HUDEP-2 (cell line): Measurements from ENCODE around the gene STK32B.
A peak's percentile ranks its signal among the peaks of the same experiment; 100 is the strongest.
"Not testable (repeated sequence)": the region's sequence is repeated elsewhere in the genome, so short reads cannot be mapped to it uniquely, and the experiment has no call there.

Source experiments
- DNase-seq, 76 experiments: peaks; one replicate each; lab custom pipeline; 2025; ENCODE audit not compliant: unreplicated experiment in 76 of 76; lab: John Stamatoyannopoulos, UW

The STK32B gene

DNA sequence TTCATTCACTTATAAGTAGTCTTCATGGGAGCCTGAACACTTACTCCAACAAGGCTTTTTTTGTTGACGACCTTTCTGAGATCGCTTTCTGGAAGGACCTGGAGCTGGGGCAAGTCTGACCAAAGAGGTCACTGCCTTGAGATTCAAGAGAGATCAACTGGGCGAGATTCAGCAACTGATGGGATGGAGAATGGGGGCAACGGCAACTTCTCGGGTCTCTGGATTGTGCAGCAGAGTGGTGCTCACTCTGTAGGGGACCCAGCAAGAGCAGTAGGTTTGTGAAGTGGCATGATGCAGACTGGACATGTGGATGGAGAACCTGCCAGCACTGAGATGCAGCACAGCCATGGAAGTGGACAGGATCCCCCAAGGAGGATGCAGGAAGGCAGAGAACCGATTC is 369.0 kb downstream of the STK32B start:
- DNase-seq: no peak

- no peak for DNase-seq
These were observed 370.1 kb downstream of the STK32B start for GRCh38 chr4:5421416-5421815.

GRCh38 chr4:5422195-5422594 is 370.9 kb downstream of the STK32B start:
- no peak for DNase-seq

- no peak for DNase-seq
These were observed 372.4 kb downstream of the STK32B start for GRCh38 chr4:5423670-5424069.

DNA sequence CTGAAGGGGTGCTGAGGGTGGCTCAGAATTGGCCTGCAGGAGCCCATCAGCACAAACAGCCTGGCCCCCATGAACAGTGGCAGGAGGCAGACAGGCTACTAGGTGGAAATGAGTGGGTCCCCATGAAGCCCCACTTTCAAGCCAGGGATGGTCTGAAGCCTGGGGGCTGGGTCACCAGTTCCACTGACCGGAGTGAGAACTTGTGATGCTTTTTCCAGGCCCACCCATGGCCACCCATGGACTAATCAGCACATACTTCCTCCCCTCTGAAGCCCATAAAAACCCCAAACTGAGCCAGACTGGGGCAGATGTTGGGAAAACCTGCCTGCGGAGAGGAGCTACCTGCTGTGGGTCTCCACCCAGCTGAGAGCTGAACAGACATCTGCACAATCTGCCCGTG is 372.9 kb downstream of the STK32B start:
- DNase-seq: no peak

GRCh38 chr4:5424901-5425300 is 373.6 kb downstream of the STK32B start:
- no peak for DNase-seq

DNA sequence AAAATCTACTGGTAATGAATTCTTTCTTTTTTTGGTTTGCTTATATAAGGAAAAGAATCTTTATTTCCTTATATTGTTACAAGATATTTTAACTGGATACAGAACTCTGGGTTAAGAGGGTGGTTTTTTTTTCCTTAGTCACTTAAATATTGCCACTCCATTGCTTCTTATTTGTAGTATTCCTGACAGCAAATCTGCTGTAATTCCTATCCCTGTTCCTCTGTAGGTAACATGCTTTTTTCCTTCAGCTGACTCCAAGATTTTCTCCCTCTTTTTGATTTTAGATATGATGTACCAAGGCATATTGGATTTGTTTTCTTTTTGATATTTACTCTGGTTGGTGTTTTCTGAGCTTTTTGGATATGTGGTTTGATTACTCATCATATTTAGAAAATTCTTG is 378.5 kb downstream of the STK32B start:
- no peak for DNase-seq

DNA sequence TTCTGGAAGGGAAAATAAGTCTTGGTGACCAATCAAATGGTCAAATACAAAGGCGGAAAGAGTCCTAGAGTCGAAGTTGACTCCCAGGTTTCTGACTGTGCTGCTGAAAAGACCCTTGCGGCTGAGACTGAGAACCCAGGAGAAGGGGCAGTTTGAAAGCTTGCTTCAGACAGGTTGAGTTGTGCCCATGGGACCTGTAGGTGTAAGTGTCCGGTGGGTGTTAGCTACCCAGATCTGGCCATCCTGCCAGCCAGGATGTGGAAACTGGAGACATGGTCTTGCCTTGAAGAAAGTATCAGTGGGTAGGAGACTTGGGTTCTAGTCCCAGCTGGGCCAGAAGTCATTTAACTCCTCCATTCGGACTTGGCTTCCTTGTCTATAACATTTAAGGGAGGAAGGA is 381.9 kb downstream of the STK32B start:
- DNase-seq: no peak

GRCh38 chr4:5435201-5435600 is 383.9 kb downstream of the STK32B start:
- no peak for DNase-seq

GRCh38 chr4:5435823-5436222 is 384.5 kb downstream of the STK32B start:
- no peak for DNase-seq

- DNase-seq: not testable (repeated sequence)
These were observed 392.9 kb downstream of the STK32B start for GRCh38 chr4:5443976-5444802.

DNA sequence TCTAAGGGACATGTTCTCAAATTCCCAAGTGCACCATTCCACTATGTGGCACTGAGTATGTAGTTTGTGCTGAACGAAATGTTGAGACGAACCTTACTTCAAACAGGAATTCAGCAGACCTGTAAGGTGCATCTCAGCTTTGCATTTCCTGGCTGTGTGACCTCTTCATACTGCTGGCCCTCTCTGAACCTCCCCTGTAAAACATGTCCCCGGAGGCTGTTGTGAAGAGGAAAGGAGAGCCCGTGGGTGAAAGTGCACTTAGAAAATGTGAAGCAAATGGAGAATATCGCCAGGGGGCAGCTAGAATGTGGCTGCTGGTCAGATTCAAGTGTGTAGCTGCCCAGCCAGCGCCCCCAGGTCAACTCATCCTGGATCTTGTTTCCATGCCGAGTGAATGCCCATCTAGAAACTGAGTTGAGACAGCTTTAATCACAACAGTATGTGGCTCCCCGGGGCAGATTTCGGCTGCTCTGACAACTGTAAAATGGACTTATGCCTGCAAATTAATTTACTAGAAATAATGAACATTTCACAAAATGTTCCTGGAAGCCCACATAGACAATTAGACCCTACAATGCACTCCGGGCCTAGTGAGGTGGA is 393.7 kb downstream of the STK32B start:
- no peak for DNase-seq

- no peak for DNase-seq
These were observed 395.4 kb downstream of the STK32B start for GRCh38 chr4:5446595-5447226.

DNA sequence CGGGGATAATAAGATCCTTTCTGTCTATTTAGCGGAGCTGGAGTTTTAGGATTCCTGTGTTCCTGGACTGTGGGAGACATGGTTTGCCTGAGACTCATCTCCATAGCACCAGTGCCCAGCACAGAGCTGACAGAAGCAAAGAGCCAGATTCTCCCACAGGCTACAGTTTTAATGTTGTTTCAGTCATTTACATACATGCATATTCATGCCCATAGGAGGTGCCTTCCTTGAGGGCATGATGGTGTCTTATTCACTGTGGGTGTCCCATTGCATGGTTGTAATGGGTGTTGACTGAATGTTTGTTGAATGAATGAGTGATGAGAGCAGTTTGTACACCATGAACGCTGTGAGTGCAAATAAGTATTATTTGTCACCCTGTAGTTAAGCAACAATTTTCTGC is 396.5 kb downstream of the STK32B start:
- DNase-seq: no peak

DNA sequence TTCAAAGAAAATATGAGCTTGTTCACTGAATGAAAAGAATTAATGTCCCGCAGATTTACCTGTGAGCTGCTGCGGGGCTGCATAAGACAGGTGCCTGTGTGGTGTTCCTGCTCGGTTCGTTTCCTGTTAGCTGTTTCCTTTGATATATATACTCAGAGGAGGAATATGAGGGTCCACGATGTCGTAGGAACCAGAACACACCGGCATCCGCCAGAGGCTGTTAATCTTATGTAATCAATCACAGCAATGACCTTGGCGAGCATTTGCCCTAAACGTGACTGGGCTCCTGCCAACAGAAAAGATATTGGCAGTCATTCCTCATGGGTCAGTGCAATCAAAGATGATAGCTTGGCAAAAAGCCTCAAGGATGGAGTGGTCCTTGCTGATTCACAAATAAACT is 396.9 kb downstream of the STK32B start:
- peak in 1 of 76 experiments; percentile 3 for DNase-seq

DNA sequence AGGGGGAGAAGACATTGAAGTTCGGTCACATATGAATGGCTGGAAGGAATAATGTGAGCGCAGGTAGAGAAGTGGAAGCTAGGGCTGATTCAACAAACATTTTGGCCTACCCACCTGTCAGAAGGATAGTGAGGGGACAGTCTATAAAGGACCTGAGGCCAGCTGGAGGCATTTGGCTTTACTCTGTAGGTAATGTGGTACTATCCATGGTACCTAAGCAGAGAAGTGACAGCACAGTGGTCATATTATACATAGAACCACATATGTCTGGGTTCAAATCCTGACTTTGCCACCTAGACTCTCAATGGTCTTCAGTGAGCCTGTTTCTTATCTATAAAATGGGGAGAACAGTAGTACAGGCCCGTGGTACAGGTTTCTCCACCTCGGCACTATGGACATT is 400.0 kb downstream of the STK32B start:
- DNase-seq: no peak

- no peak for DNase-seq
These were observed 400.9 kb downstream of the STK32B start for GRCh38 chr4:5452156-5452555.

- DNase-seq: no peak
These were observed 403.8 kb downstream of the STK32B start for GRCh38 chr4:5455003-5455585.

DNA sequence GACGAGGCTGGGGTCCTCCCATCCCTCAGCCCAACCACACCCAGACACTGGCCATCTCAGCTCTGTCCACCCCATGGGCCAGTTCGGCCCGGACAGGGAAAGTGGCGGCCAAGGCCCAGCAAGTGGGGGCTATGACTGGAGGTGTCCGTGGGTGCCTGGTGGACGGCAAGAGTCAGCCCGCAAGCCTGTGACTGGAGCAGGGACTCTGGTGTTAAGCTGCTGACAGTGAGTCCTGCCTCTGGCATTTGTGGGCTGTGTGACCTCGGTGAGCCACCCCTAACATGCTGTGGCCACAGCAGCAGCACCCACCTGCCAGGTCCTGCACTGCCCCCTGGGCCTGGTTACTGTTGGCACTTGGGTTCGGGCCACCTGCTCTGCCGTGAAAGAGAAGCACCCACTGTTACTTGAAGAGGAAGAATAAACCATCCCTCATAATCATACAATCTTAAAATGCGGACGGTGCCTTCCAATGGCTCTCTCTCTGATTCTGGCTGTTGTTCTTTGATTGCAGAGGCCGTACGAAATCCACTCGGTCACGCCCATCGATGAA is 405.1 kb downstream of the STK32B start:
- no peak for DNase-seq

- DNase-seq: no peak
These were observed 407.4 kb downstream of the STK32B start for GRCh38 chr4:5458676-5459075.

DNA sequence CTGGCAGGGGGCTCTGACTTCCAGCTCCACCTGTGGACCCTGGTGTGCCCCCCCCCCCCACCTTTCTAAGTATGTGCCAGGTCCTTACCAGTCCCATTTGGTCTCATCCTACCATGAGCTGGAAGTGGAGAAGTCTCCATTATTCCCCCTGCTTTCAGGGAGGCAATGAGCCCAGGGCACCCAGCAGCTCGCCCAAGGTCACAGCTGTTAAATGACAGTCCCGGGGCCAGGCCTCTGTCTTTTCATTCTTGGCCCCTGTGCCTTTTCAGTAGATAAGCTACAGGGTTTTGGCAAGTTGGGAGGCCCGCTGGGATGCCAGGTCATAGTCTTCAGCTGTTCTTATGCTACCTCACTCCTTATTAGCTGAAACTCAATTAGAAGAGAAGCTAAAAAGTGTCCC is 408.0 kb downstream of the STK32B start:
- no peak for DNase-seq
